Effector memory CD4-positive, alpha-beta T cell (primary cell): ENCODE data around the gene CBS.
"Not testable (repeated sequence)": the region's sequence is repeated elsewhere in the genome, so short reads cannot be mapped to it uniquely, and the experiment has no call there.

ENCODE experiments used
- DNase-seq, 3 donors: peaks; one replicate each; pipeline ENCODE4 v3.0.0-alpha.2; 2020
- H3K27ac ChIP-seq: 2 replicates; pipeline ENCODE4 v1.7.0; 2013; ENCODE audit warnings: mild to moderate bottlenecking, low read length, moderate library complexity; ENCODE audit not compliant: insufficient read depth, poor library complexity, severe bottlenecking
- H3K27me3 ChIP-seq: replicated peaks from 2 replicates; pipeline ENCODE4 v1.7.0; 2013; ENCODE audit warnings: mild to moderate bottlenecking, low read length; ENCODE audit not compliant: insufficient read depth, control insufficient read depth, poor library complexity, severe bottlenecking
- H3K36me3 ChIP-seq: 2 replicates; pipeline ENCODE4 v1.7.0; 2013; ENCODE audit warnings: mild to moderate bottlenecking, low read length, moderate library complexity; ENCODE audit not compliant: control insufficient read depth, insufficient read depth
- H3K4me1 ChIP-seq: 2 replicates; pipeline ENCODE4 v1.7.0; 2013; ENCODE audit warnings: low read length, mild to moderate bottlenecking; ENCODE audit not compliant: control insufficient read depth, insufficient read depth, poor library complexity, severe bottlenecking
- H3K4me3 ChIP-seq: 2 replicates; pipeline ENCODE4 v1.7.0; 2013; ENCODE audit warnings: low read length, low read depth, mild to moderate bottlenecking; ENCODE audit not compliant: insufficient read depth, poor library complexity, severe bottlenecking
- H3K9me3 ChIP-seq: 2 replicates; pipeline ENCODE4 v1.7.0; 2013; ENCODE audit warnings: mild to moderate bottlenecking, low read length, moderate library complexity; ENCODE audit not compliant: control insufficient read depth

The CBS gene

GRCh38 chr21:43015906-43016540 is 59.6 kb downstream of the CBS start:
- Histone ChIP-seq H3K27me3 (no peaks in the 10 kb centered on the region), H3K9me3 (no peaks in the 10 kb centered on the region), H3K4me3 (no peak overlapping the region), H3K4me1 (no peaks in the 10 kb centered on the region), H3K27ac (no peak overlapping the region), H3K36me3 (peaks cover 46% of the 10 kb centered on the region)
- DNase-seq: no peak

DNA sequence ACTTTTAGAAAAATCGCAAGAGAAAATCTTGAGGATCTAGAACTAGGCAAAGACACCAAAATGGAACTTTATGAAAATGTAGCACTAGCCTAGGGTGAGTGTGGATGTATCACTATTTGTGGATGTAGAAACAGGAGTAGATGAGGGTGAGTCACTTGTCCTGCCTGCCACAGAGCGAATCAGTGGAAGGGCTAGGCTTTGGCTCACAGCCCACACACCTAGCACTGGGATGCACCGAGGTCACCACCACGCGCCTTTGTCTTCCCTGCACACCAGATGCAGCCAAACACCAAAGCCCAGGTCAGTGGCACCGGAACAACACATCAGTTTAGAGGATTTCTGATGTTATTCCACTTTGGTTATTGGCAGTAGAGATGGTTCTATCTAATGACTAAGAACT is 63.0 kb downstream of the CBS start:
- Histone ChIP-seq H3K27ac (no peak overlapping the region), H3K9me3 (no peaks in the 10 kb centered on the region), H3K4me1 (no peaks in the 10 kb centered on the region), H3K27me3 (no peaks in the 10 kb centered on the region), H3K36me3 (peaks cover 40% of the 10 kb centered on the region), H3K4me3 (no peak overlapping the region)
- DNase-seq: no peak

- DNase-seq: no peak
- peaks cover 30% of the 10 kb centered on the region for H3K36me3 ChIP-seq
- H3K4me1 ChIP-seq: no peaks in the 10 kb centered on the region
- H3K4me3 ChIP-seq: no peak overlapping the region
- no peaks in the 10 kb centered on the region for H3K9me3 ChIP-seq
- H3K27ac ChIP-seq: no peak overlapping the region
- H3K27me3 ChIP-seq: no peaks in the 10 kb centered on the region
Measured at GRCh38 chr21:43006874-43007208, 68.8 kb downstream of the CBS start.

DNA sequence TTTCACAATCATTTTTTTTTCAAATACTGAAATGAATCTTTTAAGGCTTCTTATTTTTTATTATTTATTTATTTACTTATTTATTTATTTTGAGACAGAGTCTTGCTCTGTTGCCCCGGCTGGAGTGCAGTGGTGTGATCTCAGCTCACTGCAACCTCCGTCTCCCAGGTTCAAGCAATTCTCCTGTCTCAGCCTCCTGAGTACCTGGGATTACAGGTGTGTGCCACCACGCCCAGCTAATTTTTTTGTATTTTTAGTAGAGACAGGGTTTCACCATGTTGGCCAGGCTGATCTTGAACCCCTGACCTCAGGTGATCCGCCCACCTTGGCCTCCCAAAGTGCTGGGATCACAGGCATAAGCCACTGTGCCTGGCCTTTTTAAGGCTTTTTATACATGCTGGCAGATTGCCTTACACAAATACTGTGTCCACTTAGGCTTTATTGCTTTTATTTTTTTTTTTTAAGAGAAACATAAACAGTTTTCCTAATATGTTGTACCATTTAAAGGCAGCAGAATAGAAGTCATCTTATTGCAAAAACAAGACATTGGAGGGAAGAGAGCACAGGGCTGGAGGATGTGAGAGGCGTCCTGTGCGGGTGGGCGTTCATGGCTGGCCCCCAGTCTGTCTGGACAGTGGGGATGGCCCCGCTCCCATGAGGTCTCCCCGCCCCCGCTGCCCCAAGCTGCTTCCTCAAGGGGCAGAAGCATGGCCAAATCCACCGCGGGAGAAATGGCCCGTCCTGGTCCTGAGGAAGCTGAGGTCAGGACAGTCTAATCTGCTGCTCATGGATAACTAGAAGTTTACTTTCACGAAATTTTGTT is 69.4 kb downstream of the CBS start:
- DNase-seq, H3K9me3 ChIP-seq, H3K27ac ChIP-seq, H3K27me3 ChIP-seq, H3K4me1 ChIP-seq, H3K4me3 ChIP-seq: not testable (repeated sequence)
- peaks cover 26% of the 10 kb centered on the region for H3K36me3 ChIP-seq

DNA sequence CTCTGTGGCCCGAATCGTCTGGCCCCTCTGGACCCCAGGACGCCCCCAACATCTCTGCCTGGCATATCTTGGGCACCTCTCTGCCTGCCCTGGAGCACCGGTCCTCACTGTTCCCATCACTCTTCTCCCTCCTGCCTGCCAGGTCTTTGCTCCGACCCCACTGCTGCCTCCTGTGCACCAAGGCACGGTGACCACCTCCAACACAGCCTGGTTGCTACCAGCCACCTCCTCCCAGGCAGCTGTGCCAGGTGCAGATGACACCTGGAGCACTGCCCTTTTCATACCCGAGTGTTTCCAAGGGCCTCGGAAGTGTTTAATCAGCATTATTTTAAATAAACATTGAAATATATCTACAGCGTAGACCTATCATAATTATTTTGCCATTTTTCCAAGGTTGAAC is 70.0 kb downstream of the CBS start:
- no peaks in the 10 kb centered on the region for H3K9me3 ChIP-seq
- H3K27ac ChIP-seq: no peak overlapping the region
- no peak for DNase-seq
- H3K4me3 ChIP-seq: no peak overlapping the region
- H3K36me3 ChIP-seq: peaks cover 25% of the 10 kb centered on the region
- H3K4me1 ChIP-seq: no peaks in the 10 kb centered on the region
- no peaks in the 10 kb centered on the region for H3K27me3 ChIP-seq

DNA sequence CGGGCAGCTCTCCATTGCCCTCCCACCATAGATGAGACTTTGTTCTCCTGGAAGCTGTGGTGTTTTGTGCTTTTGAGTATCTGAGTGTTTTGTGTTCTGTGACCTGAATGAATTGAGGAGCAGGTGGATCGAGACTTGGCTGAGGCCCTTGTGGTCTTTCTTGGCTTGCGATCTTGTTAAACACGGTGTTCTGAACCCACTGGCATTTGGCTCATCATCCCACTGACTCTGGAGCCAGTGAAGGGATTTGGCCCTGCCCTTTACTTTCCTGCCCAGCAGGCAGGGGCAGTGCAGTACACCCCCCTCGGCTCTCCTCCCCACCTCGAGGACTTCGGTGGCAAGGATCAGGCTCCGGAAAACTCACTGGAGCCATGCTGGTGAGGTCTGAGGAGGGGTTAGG is 70.7 kb downstream of the CBS start:
- no peaks in the 10 kb centered on the region for H3K9me3 ChIP-seq
- no peak overlapping the region for H3K27ac ChIP-seq
- no peaks in the 10 kb centered on the region for H3K4me1 ChIP-seq
- no peaks in the 10 kb centered on the region for H3K27me3 ChIP-seq
- H3K36me3 ChIP-seq: peaks cover 25% of the 10 kb centered on the region
- H3K4me3 ChIP-seq: no peak overlapping the region
- no peak for DNase-seq
